HEK293 (cell line): ENCODE results near the gene RIN1.

ENCODE experiments used
- CTCF ChIP-seq: fragments of 450-650 bp; formaldehyde crosslinking; IDR thresholded peaks from 2 replicates; pipeline ENCODE4 v1.5.1; 2016; ENCODE audit warnings: missing biosample characterization, missing genetic modification characterization
- PRDM1 ChIP-seq: fragments of 450-650 bp; formaldehyde crosslinking; IDR thresholded peaks from 2 replicates; pipeline ENCODE4; 2016; ENCODE audit warnings: missing biosample characterization, missing genetic modification characterization
- ZBTB49 ChIP-seq: fragments of 450-650 bp; formaldehyde crosslinking; IDR thresholded peaks from 2 replicates; pipeline ENCODE4 v1.5.1; 2016; ENCODE audit warnings: missing biosample characterization, missing genetic modification characterization, low read depth
- ZNF350 ChIP-seq: fragments of 450-650 bp; formaldehyde crosslinking; IDR thresholded peaks from 2 replicates; pipeline ENCODE4 v1.5.0; 2017; ENCODE audit warnings: missing biosample characterization, mild to moderate bottlenecking, missing genetic modification characterization

GRCh38 chr11:66363805-66364535, 27.7 kb upstream of the RIN1 start:
- TF ChIP-seq PRDM1 (no peak), ZNF350 (tag by site-specific recombination) (no peak), CTCF (peak; percentile 51), ZBTB49 (tag by site-specific recombination) (no peak)
